GM19328 (cell line): Measurements from ENCODE around the gene KRT25.
"Not testable (repeated sequence)": the region's sequence is repeated elsewhere in the genome, so short reads cannot be mapped to it uniquely, and the experiment has no call there.

Source experiments
- ATAC-seq: cut with Tn5 transposase; IDR thresholded peaks from one replicate; pipeline ENCODE4 v1.9.1; 2021; ENCODE audit warnings: mild to moderate bottlenecking, moderate library complexity; ENCODE audit not compliant: unreplicated experiment

Gene KRT25

DNA sequence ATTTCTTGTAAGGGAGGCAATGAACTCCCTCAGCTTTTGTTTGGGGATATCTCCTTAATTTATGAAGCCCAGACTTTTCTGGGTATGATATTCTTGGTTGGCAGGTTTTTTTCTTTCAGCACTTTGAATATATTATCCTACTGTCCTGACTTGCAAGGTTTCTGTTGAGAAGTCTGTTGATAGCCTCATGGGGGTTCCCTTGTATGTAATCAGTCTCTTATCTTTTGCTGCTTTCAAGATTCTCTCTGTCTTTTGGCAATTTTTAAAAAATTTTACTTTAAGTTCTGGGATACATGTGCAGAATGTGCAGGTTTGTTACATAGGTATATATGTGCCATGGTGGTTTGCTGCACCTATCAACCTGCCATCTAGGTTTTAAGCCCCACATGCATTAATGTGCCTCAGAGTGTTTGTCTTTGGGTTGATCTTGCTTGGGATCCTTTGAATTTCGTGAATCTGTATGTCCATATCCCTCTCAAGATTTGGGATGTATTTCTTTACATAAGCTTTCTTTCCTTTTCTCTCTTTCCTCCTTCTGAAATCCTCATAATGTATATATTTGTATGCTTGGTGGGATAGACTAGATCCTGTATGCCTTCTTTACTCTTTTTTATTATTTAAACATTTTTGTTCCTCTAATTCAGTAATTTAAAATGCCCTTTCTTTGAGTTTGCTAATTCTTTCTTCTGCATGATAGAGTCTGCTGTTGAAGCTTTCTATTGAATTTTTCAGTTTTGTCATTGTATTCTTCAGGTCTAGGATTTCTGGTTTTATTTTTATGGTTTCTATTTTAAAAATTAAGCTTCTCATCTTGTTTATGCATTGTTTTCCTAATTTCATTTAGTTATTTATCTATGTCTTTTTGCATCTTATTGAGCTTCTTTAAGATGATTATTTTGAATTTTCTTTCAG lies 5.2 kb upstream of the KRT25 start:
- no peak for ATAC-seq

DNA sequence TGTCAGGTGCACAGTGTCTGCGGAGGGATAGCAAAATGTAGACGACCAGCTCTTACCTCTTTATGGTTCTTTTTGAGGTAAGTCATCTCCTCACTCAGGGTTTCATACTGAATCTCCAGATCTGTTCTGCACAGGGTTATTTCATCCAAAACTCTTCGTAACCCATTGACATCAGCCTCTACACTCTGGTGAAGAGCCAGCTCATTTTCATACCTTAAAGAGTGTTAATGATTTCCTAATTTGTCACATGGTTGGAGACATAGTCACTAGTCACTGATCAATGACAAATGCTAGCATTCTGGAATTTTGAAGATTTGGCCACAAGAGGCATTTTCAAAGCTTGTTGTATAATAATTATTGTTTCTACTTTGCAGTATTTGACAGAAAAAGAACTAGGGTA lies 1.3 kb downstream of the KRT25 start:
- no peak for ATAC-seq

DNA sequence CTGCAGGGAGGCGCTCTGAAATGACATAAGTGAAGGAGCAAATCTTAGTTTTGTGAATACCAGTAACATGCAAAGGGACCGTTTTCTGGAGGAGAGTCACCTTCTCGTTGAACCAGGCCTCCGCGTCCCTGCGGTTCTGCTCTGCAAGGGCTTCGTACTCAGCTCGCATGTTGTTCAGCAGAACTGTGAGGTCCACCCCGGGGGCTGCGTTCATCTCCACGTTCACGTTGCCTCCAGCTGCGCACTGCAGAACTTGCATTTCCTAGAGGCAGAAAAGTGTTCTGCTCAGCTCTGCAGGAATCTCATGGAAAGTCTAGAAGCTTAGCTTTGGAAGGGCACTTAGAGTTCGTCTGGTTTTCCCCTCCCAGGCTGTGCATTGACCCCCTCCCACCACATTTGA lies 4.1 kb downstream of the KRT25 start:
- no peak for ATAC-seq

DNA sequence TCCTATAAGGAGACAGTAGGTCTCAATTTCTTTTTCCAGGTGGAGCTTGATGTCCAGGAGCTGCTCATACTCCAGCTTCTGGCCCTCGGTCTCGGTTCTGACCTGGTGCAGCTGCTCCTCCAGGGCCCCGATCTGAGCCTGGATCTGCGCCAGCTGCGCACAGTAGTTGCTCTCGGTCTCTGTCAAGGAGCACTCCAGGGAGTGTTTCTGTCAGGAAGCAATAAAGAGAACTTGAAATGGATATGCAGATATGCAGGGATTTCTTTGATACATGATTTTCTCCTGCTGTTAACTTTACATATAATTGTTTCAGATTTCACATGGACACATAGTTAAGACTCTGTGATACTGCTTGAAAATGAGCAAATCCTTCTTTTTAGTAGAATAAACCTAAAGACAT lies 4.7 kb downstream of the KRT25 start:
- ATAC-seq = no peak

DNA sequence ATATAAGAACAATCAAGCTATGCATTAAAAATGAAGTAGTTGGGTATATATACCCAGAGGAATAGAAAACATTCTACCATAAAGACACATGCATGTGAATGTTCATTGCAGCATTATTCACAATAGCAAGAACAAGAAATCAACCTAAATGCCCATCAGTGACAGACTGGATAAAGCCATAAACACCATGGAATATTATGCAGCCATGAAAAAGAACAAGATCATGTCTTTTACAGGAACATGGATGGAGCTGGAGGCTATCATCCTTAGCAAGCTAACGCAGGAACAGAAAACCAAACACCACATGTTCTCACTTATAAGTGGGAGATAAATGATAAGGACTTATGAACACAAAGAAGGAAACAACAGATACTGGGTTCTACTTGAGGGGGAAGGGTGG lies 6.5 kb downstream of the KRT25 start:
- ATAC-seq = not testable (repeated sequence)

DNA sequence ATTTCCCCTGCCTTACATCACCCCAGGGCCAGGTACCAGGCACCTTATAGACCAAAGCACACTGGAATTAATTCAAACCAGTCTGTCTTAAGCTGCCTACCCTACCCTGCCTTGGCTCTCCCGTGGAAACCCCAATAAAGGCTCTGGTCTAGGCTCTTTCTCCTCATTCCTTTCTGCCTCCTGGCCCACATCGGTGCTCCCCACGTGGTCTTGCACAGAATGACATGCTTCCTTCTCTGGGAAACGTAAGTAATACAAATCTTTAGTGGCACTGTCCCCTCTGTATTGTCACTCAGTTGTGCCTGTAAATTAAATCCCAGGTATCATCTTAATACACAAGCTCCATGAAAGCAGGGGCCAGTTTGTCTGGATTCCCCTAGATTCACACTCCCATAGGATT lies 16.6 kb downstream of the KRT25 start:
- no peak for ATAC-seq

DNA sequence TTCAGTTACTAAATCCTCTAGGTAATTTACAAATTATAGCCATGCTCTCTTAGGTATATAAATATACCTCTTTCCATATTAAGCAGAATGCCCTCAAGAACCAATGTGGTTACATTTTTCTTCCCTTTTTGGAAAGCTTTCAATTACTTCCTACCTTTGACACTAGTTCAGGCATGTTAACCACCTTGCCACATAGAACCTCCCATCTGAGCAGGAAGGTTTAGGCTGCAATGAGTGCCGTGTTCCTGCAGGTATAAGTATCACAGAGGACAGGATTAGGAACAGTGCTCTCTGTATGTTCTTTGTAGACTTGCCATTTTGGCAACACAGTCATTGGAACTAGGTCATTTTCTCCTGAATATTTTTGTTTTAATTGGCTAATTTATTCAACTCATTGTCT lies 20.1 kb downstream of the KRT25 start:
- ATAC-seq = no peak

DNA sequence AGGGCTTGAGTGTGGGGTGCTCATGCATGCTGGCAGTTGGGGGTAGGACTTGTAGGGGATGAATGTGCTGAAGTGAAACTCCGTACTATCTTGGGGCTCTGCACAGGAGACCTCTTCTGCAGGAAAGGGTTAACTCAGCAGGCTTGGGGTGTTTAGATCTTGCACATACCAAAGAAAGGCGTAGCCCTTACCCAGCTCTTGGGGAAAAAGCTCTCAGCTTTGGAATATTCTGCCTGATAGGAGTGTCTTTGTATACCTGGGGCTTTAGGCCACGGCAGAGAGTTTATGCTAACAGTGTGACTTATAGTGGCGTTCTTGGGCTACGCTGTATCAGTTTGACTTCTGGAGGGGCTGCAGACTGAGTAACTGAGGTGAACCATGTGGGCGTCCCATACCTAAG lies 21.1 kb downstream of the KRT25 start:
- ATAC-seq = no peak

DNA sequence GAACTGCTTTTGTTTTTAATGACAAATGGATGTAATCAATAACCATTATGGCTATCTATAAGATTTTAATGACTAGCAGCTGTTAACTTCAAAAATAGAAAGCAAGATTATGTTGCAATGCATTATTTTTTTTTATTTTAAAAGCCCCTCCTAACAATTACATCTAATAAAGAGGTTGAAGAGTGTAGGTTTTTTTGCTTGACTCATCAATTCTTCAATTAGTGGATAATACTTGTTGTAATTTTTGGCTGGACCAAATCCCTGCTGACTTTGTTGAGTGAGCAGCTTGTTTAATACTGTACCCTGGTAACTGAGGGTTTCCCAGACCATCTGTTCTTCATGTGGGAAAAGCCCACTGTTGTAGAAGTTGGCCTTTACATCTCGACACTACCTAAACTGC lies 24.2 kb downstream of the KRT25 start:
- no peak for ATAC-seq

DNA sequence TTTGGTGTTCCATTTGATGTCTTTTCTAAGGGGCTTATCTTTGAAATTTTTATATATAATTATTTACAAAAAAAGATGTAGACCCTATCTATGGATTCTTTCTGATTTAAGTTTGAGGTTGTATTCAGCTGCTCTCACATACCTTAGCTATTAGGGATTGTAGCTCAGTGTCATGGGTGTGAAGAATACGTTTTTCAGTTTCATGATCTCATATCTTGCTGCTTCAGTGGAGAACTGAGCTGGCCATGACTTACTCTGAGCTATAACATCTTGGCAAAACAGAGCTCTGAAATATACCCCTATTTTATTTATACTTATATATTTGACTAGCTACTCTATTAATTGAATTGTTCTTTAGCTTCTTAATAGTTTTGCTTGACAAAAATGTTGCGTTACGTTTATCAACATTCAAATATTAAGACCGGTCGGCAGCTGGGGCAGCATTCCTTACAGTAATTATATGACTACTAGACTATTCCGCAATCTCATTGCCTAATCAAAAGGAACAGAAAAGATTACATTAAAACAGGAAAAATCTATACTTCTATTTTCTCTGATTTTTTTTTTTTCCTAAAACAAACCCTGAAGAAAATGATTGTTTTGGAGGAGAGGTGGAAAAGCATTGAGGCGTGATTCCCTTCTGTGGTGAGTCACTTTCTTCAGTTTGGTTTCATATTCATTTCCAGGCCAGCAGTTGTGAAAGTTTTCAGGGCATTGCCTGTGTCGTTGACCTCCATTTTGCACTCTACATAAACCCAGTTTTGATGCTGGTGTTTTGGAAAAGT lies 27.5 kb downstream of the KRT25 start:
- ATAC-seq = no peak

DNA sequence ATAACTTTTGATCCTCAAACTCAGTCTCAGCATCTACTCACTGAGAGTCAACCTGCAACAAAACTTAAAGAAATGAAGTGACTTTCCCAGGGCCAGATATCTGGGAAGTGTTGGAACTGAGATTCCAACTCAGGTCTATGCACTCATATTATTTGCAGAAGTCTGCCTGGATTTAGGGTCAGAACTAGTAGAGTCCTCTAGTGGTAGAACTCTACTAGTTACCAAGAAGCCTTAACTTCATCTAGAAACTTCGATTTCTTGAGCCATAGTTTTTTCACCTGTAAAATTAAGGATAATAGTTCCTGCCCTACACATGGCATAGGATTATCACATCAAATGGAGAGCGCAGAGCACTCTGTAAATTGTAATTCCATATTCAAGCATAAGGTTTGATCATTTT lies 28.2 kb downstream of the KRT25 start:
- no peak for ATAC-seq

DNA sequence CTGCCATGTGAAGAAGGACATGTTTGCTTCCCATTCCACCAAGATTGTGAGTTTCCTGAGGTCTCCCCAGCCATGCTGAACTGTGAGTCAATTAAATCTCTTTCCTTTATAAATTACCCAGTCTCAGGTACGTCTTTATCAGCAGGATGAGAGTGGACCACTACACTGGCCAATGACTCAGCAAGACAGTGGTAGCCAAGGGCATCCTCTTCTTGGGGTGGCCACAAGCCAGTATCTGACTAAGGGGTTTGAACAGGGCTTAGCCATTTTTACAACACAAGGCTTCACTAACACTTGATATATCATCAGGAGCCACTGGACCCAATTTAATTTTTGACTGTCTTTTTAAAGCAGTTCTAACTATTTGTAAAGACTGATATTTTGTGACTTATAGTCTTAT lies 30.5 kb downstream of the KRT25 start:
- ATAC-seq = no peak

DNA sequence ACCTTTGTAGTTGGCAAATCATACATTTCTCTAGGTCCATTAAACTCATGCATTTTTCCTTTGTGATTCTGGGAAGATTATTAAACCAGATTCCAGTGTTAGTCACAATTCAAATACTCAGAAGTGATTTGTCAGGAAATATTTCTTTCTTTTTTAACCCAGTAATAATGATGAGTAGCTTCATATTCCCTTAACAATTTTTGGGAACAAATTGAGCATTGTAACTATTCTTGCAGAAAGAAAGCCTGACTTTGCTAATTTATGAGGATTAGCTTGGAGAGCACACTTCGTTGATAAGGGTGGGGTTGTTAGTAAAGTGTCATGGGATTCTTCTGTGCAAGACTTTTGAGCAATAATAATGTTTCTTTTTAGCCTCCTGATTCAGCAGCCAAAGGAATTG lies 32.9 kb downstream of the KRT25 start:
- ATAC-seq = no peak

DNA sequence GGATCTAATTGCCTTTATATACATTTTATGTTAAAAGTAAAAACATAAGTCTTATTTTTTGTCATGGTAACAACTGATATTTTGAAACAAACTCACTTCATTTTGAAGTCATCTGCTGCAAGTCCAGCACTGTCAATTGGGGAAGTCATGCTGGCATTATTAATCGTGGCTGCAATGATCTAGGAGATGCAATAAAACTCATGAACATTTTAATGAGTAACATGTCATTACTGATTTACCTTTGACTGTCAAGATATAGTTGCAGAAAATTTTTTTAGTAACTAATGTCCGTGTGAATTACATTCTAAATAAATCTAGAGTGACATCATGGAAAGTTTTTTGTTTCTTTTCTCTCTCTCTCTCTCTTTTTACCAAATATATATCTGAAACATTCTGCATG lies 34.2 kb downstream of the KRT25 start:
- ATAC-seq = no peak

DNA sequence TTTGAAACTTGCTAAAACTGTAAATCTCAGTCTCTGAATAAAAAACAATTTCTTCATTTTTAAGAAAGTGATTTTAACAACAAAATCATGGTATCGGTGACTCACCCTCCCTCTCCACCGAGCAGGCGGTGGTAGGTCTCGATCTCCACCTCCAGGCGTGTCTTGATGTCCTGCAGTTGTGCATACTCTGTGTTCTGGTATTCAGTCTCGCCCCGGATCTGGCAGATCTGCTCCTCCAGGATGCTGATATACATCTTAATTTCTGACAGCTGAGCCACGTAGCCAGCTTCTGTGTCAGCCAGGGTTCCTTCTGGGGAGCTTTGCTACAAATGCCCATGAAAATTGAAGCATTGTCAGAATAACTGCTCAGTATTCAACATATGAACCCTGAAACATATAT lies 36.2 kb downstream of the KRT25 start:
- no peak for ATAC-seq

DNA sequence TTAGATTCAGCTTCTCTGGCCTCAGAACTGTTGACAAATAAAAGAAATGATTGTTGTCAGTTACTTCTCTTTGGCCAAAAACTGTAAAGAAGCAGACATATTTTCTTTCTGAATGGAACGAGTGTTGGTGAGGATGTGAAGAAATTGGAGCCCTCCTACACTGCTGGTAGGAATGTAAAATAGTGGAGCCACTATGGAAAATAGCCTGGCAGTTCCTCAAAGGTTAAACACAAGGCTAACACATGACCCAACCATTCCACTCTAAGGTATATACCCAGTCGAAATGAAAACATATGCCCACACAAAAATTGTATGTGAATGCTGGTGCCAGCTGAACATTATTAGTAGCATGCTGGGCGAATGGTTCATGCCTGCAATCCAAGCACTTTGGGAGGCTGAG lies 37.4 kb downstream of the KRT25 start:
- ATAC-seq = no peak

DNA sequence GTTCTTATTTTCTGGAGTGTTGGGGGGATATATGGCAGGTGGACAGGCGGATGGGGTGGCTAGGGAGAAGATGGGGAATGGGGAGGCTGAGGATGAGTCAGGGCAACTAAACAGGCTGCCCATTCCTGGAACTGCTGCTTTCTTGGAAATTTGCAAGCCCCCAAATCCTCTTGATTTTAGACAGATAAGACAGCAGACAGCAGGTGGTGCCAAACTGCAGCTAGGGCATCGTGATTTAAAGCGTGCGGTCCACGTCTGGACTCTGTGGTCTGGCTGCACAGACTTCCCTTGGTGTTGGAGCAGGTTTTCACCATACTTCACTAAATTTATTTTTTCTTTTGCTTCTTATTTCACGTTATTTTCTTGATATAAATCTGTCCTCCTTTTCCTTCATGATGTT lies 40.7 kb downstream of the KRT25 start:
- ATAC-seq = no peak

DNA sequence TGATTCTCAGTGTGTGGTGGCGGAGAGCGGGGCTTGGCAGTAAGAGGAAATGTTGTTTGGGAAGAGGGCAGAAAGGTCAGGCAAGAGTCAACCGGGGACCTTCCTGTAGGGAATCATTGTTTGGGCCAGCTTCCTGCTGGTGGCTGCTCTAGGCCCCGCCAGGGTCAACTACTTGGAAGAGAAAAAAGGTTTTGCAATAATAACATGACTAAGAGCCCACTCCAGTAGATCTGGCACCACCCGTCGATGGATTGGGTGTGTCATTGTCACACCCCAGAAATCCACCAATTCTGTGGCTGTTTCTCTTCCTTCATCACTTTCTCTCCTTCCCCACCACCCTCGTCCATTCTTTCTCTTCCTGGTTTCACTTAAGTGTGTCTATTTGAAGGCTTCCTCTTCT lies 47.4 kb downstream of the KRT25 start:
- no peak for ATAC-seq

DNA sequence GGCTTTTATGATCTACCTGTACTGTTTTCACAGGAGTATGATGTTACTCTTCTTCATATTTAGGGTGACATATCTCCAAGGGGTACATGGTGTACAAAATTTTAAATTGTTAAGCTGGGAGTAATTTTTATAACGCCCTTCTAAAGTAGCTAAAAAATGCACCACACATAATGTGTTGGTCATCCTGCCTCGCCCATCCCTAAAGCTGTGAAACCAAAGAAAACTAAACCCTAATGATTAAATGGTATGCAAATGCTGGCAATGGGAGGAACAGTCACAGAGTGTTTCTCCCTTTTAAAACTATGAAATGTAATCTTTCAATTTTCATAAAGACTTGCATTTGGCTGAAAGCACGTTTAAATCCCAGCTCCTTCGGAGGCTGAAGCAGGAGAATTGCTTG lies 49.5 kb downstream of the KRT25 start:
- ATAC-seq = no peak

DNA sequence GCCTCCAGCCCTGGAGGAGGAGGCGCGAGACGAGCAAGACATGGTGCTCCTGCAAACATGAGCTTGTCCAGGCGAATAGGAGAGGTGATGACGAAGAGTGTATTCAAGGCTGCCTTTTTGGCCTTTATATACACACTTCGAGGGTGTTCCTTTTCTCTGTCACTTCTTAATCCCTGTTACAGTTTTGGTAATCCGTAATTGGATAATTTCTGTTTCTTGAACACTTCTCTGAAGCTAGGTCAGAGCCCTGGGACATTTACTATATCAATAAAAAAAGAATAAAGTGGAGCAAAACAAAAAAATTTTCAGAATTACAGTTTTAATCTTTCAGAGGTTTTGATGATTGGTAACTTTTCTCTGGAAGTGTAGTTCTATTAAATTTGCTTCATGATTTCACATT lies 51.5 kb downstream of the KRT25 start, which contains the start of gene KRT24:
KRT24 (minus strand) TSS at position 101 of the 400 bp plus-strand sequence; CDS start at position 42, 59 bp downstream.
- no peak for ATAC-seq

DNA sequence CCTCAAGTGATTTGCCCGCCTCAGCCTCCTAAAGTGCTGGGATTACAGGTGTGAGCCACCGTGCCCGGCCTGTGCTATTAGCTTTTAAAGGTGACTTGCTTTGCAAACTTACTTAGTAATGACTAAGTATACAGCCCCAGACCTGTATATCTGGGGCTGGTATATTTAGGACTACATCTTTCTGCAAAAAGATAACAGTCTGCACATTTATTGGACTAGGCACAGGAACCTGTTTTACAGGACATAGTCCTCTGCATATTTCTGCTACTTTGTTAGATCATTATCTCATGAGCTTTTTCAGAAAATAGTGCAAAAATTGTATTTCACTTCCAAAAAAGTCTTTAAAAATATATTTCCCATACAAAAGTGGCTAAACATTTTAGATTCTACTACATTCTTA lies 52.9 kb downstream of the KRT25 start:
- ATAC-seq = no peak

DNA sequence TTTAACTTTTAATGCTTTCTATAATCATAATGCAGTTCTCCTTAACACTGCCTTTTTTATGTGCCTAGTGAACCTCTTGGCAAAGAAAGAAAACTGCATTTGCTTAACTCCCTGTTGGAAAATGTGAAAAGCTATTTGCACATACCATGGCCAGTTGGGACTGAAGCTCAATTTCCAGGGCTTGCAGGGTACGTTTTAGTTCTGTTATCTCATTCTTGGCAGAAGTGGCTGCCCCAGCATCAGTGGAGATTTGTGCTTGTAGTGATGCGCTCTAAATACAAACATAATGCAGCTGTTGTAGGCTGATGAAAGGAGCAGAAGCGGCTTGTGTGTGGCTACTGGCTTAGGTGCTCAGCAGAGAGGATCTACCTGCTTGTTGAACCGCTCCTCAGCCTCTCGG lies 55.3 kb downstream of the KRT25 start:
- no peak for ATAC-seq
